Fibroblast of peridontal ligament (primary cell): ENCODE data around the gene THOC6.

Source experiments
- DNase-seq: peaks from one replicate; pipeline ENCODE4 v3.0.0-alpha.2; 2010; ENCODE audit errors: extremely low read depth

The THOC6 gene

DNA sequence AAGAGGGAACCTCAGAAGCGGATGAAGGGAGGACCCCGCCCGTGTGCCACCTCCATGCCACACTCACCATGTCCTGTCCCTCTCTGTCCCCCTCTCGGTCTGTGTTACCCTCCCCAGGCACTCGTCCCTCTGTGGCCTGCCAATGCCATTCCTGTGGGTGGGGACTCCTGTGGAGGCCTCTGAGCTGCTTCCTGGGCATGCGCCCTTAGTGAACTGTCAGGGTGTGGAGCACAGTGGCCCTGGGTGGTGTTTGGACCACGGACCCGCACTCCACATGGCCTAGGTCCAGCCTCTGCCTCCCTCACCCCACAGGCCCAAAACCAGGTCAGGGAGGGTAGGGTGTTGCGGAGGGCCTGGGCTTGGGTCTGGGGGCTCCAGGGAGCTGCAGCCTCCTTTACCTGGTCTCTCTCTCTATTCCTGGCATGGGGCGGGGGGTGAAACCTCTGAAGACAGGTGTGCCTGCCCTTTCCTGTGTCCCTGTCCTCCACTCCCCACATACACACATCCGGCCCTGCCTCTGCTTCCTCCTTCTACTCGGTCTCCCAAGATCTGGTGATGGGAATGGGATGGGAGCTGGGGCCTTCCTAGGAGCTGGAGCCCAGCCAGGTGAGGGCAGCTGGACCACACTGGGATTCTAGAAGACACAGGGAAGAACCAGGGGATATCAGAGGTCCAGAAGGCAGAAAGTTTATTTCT, 32.1 kb upstream of the THOC6 start:
- no peak for DNase-seq

DNA sequence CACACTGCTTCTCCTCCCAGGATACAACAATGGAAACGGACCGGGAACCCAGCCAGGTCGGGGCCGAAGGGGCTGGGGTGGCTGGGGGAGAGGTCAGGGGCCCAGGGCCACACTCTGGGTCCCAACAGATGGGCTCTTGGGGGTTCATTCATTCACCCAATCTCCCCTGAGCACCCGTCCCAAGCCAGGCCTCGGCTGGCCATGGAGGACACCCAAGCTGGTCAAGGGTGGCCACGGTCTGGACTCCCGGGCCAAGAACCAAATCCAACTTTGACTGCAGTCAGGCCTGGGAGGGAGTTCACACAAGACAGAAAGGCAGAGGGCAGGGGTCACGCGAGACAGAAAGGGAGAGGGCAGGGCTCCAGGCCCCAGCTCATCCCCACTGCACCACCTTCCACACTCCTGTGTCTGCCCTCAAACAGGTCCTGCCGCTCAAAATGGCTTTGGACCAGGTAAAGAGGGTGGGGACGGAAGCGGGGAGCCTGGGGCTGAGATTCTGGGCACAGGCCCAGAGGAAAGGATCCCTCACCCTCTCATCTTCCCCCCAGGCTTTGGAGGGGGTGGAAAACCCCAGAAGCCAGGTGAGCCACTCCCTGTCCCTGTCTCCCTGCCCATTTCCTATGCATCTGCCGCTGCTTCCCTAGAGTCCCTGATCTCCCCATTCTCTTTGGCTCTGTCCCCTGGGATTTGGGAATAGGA, 31.3 kb upstream of the THOC6 start:
- DNase-seq: no peak

DNA sequence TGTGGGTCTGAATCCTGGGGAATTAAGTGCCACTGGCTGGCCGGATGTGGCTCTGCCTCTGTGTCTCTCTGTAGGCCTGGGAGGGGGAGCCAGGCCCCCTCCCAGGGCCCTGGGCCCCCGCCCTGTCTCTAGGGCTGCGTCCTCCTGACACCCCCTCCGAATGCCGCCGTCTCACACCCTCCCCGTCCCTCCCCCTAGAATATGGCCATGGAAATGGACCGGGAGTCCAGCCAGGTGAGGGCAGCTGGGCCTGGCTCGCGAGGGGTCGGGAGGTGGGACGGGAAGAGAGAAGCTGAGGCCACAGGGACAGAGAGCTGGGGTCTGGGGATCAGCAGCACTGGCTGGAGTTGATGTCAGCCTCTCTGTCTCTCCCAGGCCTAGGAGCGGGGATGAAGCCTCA, 27.5 kb upstream of the THOC6 start:
- no peak for DNase-seq

GRCh38 chr16:2999929-3000328, 23.9 kb upstream of the THOC6 start:
- DNase-seq: no peak

DNA sequence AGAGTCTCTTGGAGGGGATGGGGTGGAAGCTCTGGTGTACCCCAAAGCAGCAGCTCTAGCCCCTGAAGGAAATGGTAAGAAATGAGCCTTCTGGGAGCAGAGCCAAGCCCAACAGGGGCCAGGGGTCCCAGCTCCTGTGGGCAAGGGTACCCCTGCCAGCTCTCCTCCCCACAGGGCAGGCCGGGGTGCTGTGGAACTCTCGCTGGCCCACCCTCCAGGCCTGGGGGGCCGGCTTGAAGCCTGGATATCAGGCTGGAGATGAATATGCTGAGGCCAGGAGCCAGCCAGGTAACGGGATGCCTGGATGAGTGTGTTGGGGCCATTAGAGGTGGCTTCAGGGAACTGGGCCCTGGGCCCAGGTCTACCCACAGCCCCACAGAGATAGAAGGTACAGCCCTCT, 23.3 kb upstream of the THOC6 start:
- DNase-seq: no peak

- no peak for DNase-seq
Measured at GRCh38 chr16:3001316-3001715, 22.5 kb upstream of the THOC6 start.

DNA sequence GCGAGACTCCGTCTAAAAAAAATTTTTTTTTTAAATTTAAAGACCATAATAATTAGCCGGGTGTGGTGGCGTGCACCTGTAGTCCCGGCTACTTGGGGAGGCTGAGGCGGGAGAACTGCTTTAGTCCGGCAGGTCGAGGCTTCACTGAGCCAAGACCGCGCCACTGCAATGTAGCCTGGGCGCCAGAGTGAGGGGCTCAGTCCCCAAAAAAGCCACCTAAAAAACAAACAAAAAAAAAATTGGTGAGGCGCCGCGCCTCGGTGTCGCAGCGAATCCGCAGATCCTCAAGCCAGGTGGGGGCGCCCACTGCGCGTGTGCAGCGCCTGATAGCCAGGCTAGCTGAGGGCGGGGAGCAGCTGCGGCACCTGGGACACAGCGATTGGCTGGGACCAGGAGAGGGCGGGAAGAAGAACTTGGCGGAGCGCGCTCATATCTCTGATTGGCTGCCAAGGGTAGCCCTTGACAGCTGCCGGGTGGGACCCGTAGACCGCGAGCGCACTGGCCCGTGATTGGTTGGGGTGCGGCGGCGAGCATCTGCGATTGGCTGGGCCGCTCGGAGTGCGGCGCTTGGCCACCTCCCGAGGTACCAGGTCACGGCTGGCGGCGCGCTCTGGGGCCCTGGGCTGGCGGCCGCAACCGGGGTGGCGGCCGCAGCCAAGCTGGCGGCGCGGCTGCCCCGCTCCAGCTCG, 20.1 kb upstream of the THOC6 start:
- peak; percentile 95 for DNase-seq

DNA sequence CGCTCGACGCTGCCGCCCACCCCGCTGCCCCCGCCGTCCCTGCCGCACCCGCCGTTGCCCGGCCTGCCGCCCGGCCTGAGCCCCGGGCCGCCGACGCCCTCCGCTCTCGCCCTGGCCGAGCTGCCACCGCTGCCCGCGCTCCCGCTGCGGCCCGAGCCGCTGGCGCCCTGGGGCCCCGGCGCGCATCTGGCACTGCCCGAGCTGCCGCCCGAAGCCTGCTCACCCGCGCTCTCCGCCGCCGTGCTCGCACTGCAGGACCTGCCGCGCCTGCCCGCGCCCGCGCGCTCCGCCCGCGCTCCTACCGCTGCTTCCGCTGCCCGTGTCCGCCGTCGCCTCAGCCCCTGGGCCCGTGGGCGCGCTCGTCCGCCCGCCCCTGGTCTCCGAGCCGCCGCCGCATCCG, 19.5 kb upstream of the THOC6 start:
- DNase-seq: no peak

DNA sequence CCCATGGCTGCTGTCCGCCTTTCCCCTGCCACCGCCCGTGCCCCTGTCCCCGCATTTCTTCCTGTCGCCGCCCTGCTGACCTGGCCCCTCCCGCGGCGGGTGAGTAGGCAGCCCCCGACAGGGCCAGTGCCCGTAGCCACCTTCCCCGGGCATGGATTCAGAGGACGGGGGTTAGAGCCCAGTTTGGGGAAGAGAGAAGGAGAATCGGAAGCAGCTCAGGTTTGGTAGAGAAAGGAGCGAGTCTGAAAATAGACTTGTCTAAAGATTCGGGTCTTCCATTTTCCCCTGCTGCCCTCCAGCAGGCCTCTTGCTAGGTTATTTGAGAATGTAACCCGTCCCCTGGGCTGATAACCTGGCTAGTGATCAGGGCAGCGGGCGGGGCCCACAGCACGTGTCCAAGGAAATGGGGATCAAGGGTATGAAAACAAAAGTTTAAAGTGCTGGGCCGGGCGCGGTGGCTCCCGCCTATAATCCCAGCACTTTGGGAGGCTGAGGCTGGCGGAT, 19.0 kb upstream of the THOC6 start:
- no peak for DNase-seq

DNA sequence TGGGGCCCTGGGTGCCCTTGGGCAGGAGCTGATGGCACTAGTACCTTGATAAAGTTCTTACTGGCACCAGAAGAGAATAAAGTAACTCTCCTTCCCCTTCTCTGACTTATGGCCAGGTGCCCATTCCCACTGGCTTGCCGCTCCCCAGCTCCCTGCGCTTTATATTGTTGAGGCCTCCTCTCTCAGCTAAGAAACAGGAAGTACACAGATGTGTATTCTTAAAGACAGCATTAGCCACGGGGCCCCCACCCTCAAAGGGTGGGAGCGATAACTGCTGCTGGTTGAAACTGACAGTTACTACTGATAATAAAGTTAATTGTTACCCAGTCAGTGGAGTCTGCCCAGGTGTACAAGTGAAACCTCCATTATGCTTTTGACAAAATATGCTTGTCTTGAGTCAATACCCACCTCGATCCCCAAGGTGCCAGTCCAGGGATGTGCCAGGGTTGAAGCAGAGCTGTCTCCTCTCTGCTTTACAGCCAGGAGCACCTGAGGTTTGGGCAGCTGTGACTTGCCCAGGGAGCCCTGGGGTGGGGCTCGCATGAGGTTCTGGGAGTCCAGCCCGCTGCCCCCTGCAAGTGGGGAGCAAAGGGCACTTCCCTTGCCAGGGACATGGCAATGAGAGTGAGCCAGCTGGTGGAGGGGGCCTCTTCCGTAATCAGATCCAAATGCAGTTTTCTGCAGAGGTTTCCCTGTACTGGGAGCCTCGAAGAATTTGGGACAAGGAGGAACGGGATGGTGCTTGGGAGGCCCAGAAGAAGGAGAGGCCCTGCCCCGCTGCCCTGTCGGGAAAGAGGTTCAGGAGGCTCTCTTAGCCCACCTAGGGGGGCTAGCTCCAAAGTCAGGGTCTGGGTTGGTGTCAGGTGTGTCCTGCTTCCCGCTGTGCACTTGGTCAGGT, 16.5 kb upstream of the THOC6 start:
- DNase-seq: no peak

DNA sequence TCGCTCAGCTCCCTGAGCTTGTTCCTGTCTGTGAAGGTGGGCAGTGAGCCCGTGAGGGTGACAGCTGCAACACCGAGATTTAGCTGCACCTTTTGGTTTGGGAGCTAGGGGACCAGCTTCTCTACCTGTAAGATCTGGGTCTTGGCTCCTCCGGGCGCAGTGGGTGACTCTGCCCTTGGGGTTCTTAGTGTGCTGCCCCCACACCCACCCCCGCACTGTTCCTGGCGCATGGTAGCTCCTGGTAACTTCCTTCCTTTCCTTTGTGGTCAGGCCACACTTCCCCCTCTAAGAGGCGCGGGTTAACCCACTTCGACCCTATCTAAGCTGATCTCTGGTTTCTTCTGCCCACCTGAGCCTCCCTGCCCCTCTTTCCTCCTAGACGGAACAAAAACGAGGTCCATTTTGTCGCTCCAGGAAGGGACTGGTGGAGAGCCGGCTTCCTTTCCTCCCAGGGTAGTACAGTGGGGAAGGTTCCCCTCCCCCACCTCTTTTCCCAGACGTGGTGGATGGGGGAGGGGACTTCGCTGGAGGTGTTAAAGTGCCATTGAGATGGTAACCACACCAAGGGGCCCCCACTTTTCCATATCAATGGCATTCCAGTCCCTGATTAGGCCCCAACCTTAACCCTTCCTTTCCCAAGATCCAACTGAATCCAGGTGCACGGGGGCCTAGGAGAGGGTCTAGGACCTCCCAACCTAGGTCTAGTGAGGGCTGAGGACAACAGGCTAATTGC, 15.7 kb upstream of the THOC6 start:
- no peak for DNase-seq

GRCh38 chr16:3008690-3009037, 15.2 kb upstream of the THOC6 start:
- DNase-seq: no peak

DNA sequence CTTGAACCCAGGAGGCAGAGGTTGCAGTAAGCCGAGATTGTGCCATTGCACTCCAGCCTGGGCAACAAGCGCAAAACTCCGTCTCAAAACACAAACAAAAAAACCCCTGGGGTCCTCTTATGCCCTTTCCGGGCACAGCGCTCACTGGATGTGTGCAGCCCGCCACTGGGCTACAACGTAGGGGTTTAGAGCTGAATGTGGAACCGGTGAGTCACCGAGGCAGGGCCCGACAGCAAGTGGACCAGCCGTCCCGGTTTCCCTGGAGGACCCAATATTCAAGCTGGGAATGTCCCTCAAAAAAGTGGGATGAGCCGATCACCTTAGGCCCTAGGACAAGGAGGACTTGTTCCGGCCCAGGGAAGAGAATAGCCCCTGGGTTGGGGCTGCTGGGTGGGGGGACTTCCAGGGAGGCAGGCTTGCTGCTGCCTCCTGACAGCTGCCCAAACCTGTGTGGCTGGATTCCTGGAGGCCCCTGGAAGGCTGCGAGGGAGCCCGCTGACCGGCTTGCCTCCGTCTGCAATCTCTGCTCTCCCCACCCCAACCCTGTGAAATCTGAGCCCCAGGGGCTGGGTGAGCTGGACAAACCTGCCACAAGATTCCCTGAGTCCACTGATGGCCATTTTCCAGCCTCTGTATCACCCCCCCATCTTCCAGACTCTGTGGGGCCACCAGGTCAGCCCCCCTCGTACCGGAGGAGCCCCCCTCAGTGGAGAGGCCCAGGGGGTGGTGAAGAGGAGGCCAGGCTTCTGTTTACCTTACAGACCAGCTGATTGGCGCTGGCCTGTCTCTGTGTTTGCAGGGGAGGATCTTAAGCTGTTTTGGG, 14.1 kb upstream of the THOC6 start:
- no peak for DNase-seq

- no peak for DNase-seq
Measured at GRCh38 chr16:3010510-3010909, 13.3 kb upstream of the THOC6 start.

DNA sequence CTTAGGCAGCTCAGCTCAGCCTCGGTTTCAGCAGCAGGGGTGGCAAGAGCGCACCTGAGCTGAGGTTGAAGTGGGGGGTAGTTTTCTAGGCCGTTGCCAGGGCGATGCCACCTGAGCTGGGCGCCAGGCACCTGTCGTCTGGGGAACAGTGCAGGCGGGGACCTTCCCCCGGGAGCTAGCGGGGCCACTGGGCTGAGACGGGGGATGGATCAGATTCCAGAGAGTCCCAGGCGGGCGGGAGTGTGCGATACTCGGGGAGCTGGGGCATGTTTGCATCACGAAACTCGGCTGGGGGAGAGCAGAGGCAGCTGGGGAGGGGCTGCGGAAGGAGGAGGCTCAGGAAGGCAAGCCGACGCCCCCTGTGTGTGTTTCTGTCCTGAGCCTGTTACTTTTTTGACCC, 11.6 kb upstream of the THOC6 start:
- no peak for DNase-seq

DNA sequence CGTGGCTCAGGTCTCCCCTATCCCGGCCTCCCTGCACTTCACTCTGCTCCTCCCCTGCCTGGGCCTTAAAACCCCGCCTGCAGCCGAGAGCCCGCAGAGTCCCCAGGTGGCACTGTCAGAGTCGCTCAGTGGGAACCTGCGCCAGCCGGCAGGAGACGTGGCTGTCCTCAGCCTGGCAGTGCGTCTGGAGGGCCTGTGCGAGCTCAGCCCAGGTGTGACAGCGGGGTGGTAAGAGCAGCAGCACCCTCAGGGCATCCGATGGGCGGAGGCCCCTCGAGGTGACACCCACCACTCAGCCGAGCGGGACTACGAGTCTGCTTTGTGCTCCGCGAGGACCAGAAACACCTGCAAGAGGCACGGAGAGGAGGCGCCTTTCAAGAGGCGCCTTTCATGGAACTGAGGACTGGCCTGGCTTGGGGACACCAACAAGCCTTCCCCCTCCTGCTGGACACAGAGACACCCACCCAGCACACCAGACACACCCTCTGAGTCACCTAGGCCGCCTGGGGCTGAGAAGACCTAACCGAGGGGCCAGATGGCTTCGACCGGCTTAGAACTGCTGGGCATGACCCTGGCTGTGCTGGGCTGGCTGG, 10.9 kb upstream of the THOC6 start, which contains the start of gene CLDN9:
Gene CLDN9 (plus strand): TSS at position 96 of the 593 bp plus-strand sequence. CDS start 440 bp downstream, at position 536.
- no peak for DNase-seq

DNA sequence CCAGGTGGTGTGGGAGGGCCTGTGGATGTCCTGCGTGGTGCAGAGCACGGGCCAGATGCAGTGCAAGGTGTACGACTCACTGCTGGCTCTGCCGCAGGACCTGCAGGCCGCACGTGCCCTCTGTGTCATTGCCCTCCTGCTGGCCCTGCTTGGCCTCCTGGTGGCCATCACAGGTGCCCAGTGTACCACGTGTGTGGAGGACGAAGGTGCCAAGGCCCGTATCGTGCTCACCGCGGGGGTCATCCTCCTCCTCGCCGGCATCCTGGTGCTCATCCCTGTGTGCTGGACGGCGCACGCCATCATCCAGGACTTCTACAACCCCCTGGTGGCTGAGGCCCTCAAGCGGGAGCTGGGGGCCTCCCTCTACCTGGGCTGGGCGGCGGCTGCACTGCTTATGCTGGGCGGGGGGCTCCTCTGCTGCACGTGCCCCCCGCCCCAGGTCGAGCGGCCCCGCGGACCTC, 10.3 kb upstream of the THOC6 start:
- DNase-seq: no peak

DNA sequence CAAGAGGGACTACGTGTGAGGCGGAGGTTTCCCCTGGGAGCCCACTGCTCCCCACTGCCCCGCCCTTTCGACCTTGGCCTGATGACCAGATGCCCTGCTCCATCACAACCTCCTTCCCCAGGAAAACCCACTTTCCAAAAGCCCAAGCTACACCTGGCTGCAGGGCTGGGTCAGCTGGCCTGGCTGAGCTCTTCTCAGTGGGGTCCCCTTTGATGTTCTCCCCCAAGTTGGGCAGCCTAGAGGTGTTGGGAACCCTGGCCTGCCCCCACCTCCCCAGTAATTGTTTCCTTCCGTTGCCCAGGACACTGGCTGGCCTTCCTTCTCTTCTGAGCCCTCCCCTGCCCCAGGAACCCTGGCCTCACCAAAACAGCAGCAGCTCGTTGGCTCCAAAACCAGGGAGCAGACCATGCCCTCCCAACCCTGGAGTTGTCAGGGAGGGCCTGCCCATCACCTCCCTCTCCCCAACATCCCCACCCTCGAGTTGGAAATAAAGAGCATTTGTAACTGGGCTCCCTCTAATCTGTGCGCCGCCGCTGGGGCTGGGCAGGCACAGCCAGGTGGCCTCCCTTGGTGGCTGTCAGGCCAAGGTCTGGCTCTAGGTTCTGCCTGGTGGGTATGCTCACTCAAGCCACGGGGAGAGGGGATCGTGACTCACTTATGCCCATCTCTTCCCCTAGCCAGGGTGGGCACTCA, 9.7 kb upstream of the THOC6 start:
- DNase-seq: no peak

- no peak for DNase-seq
Measured at GRCh38 chr16:3014971-3015370, 8.9 kb upstream of the THOC6 start.
